ENCODE results near the gene SEPTIN12. TPM values are rescaled to one million over a fixed set of nuclear protein-coding genes. Genes with fewer than 3 reads are reported as not detected.

The SEPTIN12 gene
- total and polyA plus RNA-seq, 2 experiments from 2014 or later, result not detected

- Histone ChIP-seq H3K27me3 (no peaks in the 10 kb centered on the region), H3K36me3 (replicated peaks; ENCODE audit: insufficient read depth, low read depth) (peaks cover 4% of the 10 kb centered on the region), H3K9me3 (ENCODE audit: low read depth) (no peaks in the 10 kb centered on the region), H3K4me3 (no peak overlapping the region), H3K4me2 (no peak overlapping the region), H2AFZ (no peak overlapping the region), H3K9me2 (replicated peaks; ENCODE audit: insufficient read depth) (no peaks in the 10 kb centered on the region), H3K79me2 (peaks cover 3% of the 10 kb centered on the region), H3K4me1 (ENCODE audit: insufficient read depth) (no peaks in the 10 kb centered on the region), H3K27ac (no peak overlapping the region), H4K20me1 (ENCODE audit: insufficient read depth, poor library complexity, severe bottlenecking) (no peaks in the 10 kb centered on the region)
- no peak for TF ChIP-seq CTCF (IDR thresholded peaks at IDR 0.05; ENCODE audit: poor library complexity)
- no peak for TF ChIP-seq EZH2 (IDR thresholded peaks at IDR 0.05; ENCODE audit: borderline replicate concordance)
- 99% methylated on average over 44 of the region's 44 CpGs for WGBS (ENCODE audit: low lambda C conversion rate, missing lambda C conversion rate)
- no peak for DNase-seq (ENCODE audit: low spot score)
These were observed 35.6 kb downstream of the SEPTIN12 start for GRCh38 chr16:4752351-4753100.

GRCh38 chr16:4750896-4751295 lies 37.2 kb downstream of the SEPTIN12 start:
- Histone ChIP-seq H3K4me1 (ENCODE audit: insufficient read depth) (no peaks in the 10 kb centered on the region), H3K79me2 (peaks cover 2% of the 10 kb centered on the region), H2AFZ (no peak overlapping the region), H3K4me2 (no peak overlapping the region), H3K4me3 (no peak overlapping the region), H3K27ac (no peak overlapping the region), H4K20me1 (ENCODE audit: insufficient read depth, poor library complexity, severe bottlenecking) (no peaks in the 10 kb centered on the region), H3K36me3 (replicated peaks; ENCODE audit: insufficient read depth, low read depth) (peaks cover 4% of the 10 kb centered on the region), H3K9me2 (replicated peaks; ENCODE audit: insufficient read depth) (no peaks in the 10 kb centered on the region), H3K9me3 (ENCODE audit: low read depth) (no peaks in the 10 kb centered on the region), H3K27me3 (no peaks in the 10 kb centered on the region)
- no peak for DNase-seq (ENCODE audit: low spot score)
- WGBS (ENCODE audit: low lambda C conversion rate, missing lambda C conversion rate), result 96% methylated on average over 8 of the region's 8 CpGs
- TF ChIP-seq CTCF (IDR thresholded peaks at IDR 0.05; ENCODE audit: poor library complexity) (no peak), EZH2 (IDR thresholded peaks at IDR 0.05; ENCODE audit: borderline replicate concordance) (no peak), EZH2phosphoT487 (IDR thresholded peaks at IDR 0.05; ENCODE audit: low read depth, severe bottlenecking, unreplicated experiment) (no peak)

DNA sequence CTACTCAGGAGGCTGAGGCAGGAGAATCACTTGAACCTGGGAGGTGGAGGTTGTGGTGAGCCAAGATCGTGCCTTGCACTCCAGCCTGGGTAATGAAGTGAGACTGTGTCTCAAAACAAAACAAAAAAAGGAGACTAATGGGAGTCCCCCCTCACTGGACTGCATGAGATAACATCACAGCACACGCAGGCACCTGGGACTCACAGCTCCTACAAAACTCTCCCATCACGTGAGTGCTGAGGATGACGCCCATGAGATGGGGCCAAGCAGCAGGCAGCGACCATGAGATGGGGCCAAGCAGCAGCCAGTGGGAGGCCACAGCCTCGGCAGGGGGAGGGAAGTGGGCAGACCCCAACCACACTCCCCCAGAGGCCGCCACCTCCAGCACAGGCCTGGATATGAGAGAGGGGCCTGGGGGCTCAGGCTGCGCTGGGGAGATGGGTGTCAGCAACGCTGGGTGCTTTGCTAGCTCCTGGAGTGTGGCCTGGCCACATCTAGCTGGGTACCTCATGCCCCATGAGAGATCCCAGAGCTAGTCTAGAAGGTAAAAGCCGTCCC lies 38.4 kb downstream of the SEPTIN12 start:
- Histone ChIP-seq H3K36me3 (replicated peaks; ENCODE audit: insufficient read depth, low read depth) (no peaks in the 10 kb centered on the region), H3K9me3 (ENCODE audit: low read depth) (no peaks in the 10 kb centered on the region), H4K20me1 (ENCODE audit: insufficient read depth, poor library complexity, severe bottlenecking) (no peaks in the 10 kb centered on the region), H3K27ac (no peak overlapping the region), H3K4me1 (ENCODE audit: insufficient read depth) (no peaks in the 10 kb centered on the region), H2AFZ (no peak overlapping the region), H3K4me2 (no peak overlapping the region), H3K9me2 (replicated peaks; ENCODE audit: insufficient read depth) (no peaks in the 10 kb centered on the region), H3K4me3 (no peak overlapping the region), H3K27me3 (no peaks in the 10 kb centered on the region), H3K79me2 (no peaks in the 10 kb centered on the region)
- WGBS (ENCODE audit: low lambda C conversion rate, missing lambda C conversion rate), result 97% methylated on average over 9 of the region's 10 CpGs
- DNase-seq (ENCODE audit: low spot score), result no peak
- TF ChIP-seq CTCF (IDR thresholded peaks at IDR 0.05; ENCODE audit: poor library complexity) (no peak), EZH2phosphoT487 (IDR thresholded peaks at IDR 0.05; ENCODE audit: low read depth, severe bottlenecking, unreplicated experiment) (no peak), EZH2 (IDR thresholded peaks at IDR 0.05; ENCODE audit: borderline replicate concordance) (no peak)

Measured in hepatocyte (in vitro differentiated cells).